ENCODE measurements around the gene EFL1. TPM values are rescaled to one million over a fixed set of nuclear protein-coding genes. Genes with fewer than 3 reads are reported as not detected.

EFL1 gene
- total and polyA plus RNA-seq, 8 donors, result 2.3 to 9.7 (median 7.3) TPM

DNA sequence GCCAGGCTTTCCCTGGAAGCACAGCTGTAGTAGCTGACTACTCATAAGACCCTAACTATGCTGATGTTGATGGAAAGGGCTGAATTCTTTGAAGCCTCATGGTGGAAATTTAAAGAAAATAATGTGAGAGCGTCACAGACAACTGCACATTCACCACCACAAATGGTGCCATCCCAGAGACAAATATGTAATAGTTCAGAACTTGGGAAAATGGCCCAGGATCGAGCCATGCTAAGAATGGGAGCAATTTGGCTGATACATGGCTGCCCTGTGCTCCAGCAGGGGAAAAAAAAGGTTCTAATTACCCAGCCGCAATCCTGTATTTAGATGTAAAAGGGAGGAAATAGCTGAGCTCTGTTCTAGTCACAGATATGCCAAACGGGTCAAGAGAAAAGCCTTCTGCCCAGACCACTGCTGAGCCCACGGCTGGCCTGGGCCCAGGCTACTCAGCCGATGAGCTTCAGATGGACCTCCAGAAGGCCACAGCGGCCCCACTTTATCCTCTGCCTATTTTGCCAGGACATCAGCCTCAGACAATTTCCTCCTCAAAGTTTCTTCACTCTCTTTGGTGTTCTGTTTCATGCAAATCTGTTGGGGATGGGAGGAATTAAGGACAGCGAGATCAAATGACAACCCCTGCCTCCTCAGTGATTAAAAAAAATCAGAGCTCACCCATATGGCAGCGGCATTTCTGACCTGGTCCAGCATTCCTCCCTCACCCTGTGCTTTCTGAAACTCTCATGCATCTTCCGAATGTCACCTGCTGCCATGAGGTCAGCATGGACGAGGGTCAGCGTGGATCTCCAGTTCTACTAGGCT is 162.2 kb downstream of the EFL1 start:
- ATAC-seq, result no peak
- no peaks in the 10 kb centered on the region for H3K4me1 ChIP-seq
- no peak for DNase-seq
- no peaks in the 10 kb centered on the region for H3K9me3 ChIP-seq
- H3K27me3 ChIP-seq, result no peaks in the 10 kb centered on the region
- WGBS, 2 donors, result 68 to 71% methylated on average over 12 of the region's 12 CpGs
- no peak for FAIRE-seq
- H3K36me3 ChIP-seq, result no peaks in the 10 kb centered on the region
- no peak overlapping the region for H3K4me3 ChIP-seq
- intact Hi-C loops (cut with DNase I), result no loop called here
- TF ChIP-seq, protein P1, sequence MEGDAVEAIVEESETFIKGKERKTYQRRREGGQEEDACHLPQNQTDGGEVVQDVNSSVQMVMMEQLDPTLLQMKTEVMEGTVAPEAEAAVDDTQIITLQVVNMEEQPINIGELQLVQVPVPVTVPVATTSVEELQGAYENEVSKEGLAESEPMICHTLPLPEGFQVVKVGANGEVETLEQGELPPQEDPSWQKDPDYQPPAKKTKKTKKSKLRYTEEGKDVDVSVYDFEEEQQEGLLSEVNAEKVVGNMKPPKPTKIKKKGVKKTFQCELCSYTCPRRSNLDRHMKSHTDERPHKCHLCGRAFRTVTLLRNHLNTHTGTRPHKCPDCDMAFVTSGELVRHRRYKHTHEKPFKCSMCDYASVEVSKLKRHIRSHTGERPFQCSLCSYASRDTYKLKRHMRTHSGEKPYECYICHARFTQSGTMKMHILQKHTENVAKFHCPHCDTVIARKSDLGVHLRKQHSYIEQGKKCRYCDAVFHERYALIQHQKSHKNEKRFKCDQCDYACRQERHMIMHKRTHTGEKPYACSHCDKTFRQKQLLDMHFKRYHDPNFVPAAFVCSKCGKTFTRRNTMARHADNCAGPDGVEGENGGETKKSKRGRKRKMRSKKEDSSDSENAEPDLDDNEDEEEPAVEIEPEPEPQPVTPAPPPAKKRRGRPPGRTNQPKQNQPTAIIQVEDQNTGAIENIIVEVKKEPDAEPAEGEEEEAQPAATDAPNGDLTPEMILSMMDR (IDR thresholded peaks at IDR 0.05), result no peak
- H3K27ac ChIP-seq, result no peak overlapping the region

DNA sequence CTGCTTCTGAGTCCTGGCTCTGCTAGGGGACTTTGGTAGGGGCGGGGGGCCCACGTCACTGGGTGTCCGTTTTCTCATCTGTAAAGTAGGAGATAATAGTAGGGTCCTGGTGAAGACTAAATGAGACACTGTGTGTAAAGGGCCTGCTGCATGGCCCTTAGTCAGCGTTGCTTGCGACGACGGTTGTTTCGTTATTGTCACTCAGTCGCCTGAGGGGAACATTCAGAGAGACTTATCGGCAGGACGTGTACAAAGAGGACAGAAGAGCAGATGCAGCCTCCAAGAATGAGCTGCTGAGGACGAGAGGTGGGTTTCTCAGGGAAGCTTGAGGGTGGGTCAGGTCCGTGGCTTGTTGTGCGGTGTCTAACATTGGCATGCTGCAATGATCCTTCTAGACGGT is 163.9 kb downstream of the EFL1 start:
- intact Hi-C loops (cut with DNase I), result no loop called here
- Histone ChIP-seq H3K9me3 (no peaks in the 10 kb centered on the region), H3K4me3 (no peak overlapping the region), H3K27ac (no peak overlapping the region), H3K4me1 (no peaks in the 10 kb centered on the region), H3K27me3 (no peaks in the 10 kb centered on the region), H3K36me3 (no peaks in the 10 kb centered on the region)
- DNase-seq (no peak), FAIRE-seq (no peak), ATAC-seq (no peak)
- 86 to 89% methylated on average over 15 of the region's 15 CpGs for WGBS, 2 donors
- TF ChIP-seq, protein P1 (IDR thresholded peaks at IDR 0.05), result no peak

DNA sequence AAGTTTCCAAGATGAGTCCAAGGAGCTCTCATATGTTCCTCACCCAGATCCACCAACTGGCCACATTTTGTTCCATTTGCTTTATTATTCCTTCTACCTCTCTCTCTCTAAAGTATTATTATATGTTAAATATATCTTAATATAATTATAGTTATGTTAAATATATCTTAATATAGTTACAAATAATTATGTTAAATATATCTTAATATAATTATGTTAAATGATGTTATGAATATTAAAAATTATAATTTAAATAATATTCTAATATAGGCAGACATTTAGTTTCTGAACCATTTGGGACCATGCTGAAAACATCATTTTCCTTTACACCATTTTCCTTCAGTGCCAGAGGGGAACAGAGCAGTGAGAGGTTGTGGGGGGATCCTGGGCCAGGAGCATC is 166.7 kb downstream of the EFL1 start:
- Histone ChIP-seq H3K4me3 (no peak overlapping the region), H3K27me3 (no peaks in the 10 kb centered on the region), H3K27ac (no peak overlapping the region), H3K36me3 (no peaks in the 10 kb centered on the region), H3K9me3 (no peaks in the 10 kb centered on the region), H3K4me1 (no peaks in the 10 kb centered on the region)
- ATAC-seq, result no peak
- no peak for FAIRE-seq
- intact Hi-C loops (cut with DNase I), result no loop called here
- TF ChIP-seq, protein P1 (IDR thresholded peaks at IDR 0.05), result no peak
- DNase-seq, result no peak

DNA sequence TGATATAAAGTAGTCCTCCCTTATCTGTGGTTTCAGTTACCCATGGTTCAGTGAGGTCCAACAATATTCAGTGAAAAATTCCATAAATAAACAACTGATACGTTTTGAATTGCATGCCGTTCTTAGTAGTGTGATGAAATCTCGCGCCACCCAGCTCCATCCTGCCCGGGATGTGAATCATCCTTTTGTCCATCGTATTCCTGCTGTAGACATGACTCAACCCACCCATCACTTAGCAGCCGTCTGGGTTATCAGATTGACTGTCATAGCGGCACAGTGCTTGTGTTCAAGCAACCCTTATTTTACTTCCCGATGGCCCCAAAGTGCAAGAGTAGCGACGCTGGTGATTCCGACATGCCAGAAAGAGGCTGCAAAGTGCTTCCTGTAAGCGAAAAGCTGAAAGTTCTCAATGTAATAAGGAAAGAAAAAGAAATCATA is 168.7 kb downstream of the EFL1 start:
- ATAC-seq (no peak), FAIRE-seq (no peak)
- intact Hi-C loops (cut with DNase I), result no loop called here

DNA sequence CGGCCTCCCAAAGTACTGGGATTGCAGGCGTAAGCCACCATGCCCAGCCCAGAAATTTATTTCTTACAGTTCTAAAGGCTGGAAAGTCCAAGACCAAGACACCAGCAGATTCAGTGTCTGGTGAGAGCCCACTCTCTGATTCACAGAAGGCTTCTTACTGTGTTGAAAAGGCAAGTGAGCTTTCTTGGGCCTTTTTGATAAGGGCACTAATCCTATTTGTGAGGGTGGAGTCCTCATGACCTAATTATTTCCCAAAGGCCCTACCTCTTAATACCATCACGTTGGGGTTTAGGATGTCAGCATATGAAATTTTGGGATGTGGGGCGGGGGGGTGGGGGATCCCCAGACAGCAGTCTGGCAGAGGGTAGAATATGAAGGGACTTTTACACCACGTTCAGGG is 169.2 kb downstream of the EFL1 start:
- H3K9me3 ChIP-seq, result no peaks in the 10 kb centered on the region
- H3K4me3 ChIP-seq, result no peak overlapping the region
- FAIRE-seq, result no peak
- no peaks in the 10 kb centered on the region for H3K36me3 ChIP-seq
- no peaks in the 10 kb centered on the region for H3K4me1 ChIP-seq
- no peak for DNase-seq
- ATAC-seq, result no peak
- TF ChIP-seq, protein P1 (IDR thresholded peaks at IDR 0.05), result no peak
- no peak overlapping the region for H3K27ac ChIP-seq
- WGBS, 2 donors, result 74 to 80% methylated on average over 5 of the region's 5 CpGs
- H3K27me3 ChIP-seq, result no peaks in the 10 kb centered on the region
- intact Hi-C loops (cut with DNase I), result no loop called here

More for the DNA sequence above, 168.7 kb downstream of the EFL1 start:
- TF ChIP-seq, protein P1 (IDR thresholded peaks at IDR 0.05), result no peak
- Histone ChIP-seq H3K27me3 (no peaks in the 10 kb centered on the region), H3K4me1 (no peaks in the 10 kb centered on the region), H3K36me3 (no peaks in the 10 kb centered on the region), H3K4me3 (no peak overlapping the region), H3K27ac (no peak overlapping the region), H3K9me3 (no peaks in the 10 kb centered on the region)
- WGBS, 2 donors, result 80 to 85% methylated on average over 13 of the region's 13 CpGs
- no peak for DNase-seq
